Panc1 (cell line): ENCODE results near the gene TRIM16. TPM values are rescaled to one million over a fixed set of nuclear protein-coding genes. Genes with fewer than 3 reads are reported as not detected.

Experiments
- ATAC-seq: fragments of 200-7000 bp; cut with Tn5 transposase; 2 replicates; pipeline ENCODE4 v1.9.1; 2020; ENCODE audit warnings: mild to moderate bottlenecking, moderate library complexity
- BruUV-seq: library from RNA; stranded (reverse); fragments of 400-500 nt; replicated peaks from 2 replicates; lab custom pipeline; 2021; lab: Mats Ljungman, UMichigan
- CTCF ChIA-PET: fragments of 300-600 bp; sonication (Branson Sonifier 250); formaldehyde crosslinking; loops from one replicate; lab custom pipeline; 2022; ENCODE audit warnings: antibody characterized with exemption; lab: Charles Lee
- POLR2A ChIA-PET: fragments of 300-600 bp; sonication (Branson Sonifier 250); formaldehyde crosslinking; loops from one replicate; lab custom pipeline; 2022; ENCODE audit warnings: antibody characterized with exemption; lab: Charles Lee
- DNase-seq: peaks from one replicate; pipeline ENCODE4 v3.0.0-alpha.2; 2010; ENCODE audit warnings: low read depth, low spot score
- H3K27ac ChIP-seq: 2 replicates; pipeline ENCODE4 v1.5.1; 2011; ENCODE audit warnings: mild to moderate bottlenecking, low read length, inconsistent platforms
- H3K27me3 ChIP-seq: fragments of 200-500 bp; sonication (Bioruptor generic); 2 replicates; pipeline ENCODE4 v1.6.0; 2014; ENCODE audit warnings: low read length, inconsistent platforms; ENCODE audit not compliant: control insufficient read depth, insufficient read depth
- H3K36me3 ChIP-seq: fragments of 200-500 bp; sonication (Bioruptor generic); 2 replicates; pipeline ENCODE4 v1.5.1; 2014; ENCODE audit warnings: inconsistent platforms, mild to moderate bottlenecking, low read length, moderate library complexity; ENCODE audit not compliant: control insufficient read depth, insufficient read depth
- H3K4me1 ChIP-seq: 2 replicates; pipeline ENCODE4 v1.5.1; 2011; ENCODE audit warnings: inconsistent platforms, mild to moderate bottlenecking, low read length, moderate library complexity; ENCODE audit not compliant: control insufficient read depth, insufficient read depth
- H3K4me3 ChIP-seq, 2 experiments: 2 replicates each; pipeline ENCODE4 v1.5.1; 2011 to 2012; ENCODE audit warnings: low read depth in 2 of 2, low read length in 2 of 2, mild to moderate bottlenecking in 2 of 2, inconsistent platforms in 1 of 2, moderate library complexity in 1 of 2
- H3K9me3 ChIP-seq: fragments of 200-500 bp; sonication (Bioruptor generic); 2 replicates; pipeline ENCODE4 v1.5.1; 2014; ENCODE audit warnings: low read depth, mild to moderate bottlenecking, inconsistent platforms, low read length, moderate library complexity; ENCODE audit not compliant: control insufficient read depth, insufficient read depth
- POLR2AphosphoS5 ChIP-seq: IDR thresholded peaks from 2 replicates; pipeline ENCODE4 v1.6.1; 2012; ENCODE audit warnings: mild to moderate bottlenecking, low read depth, low read length, moderate library complexity
- SIN3A ChIP-seq: IDR thresholded peaks from 2 replicates; pipeline ENCODE4 v1.6.1; 2012; ENCODE audit warnings: low read depth, mild to moderate bottlenecking, low read length, moderate library complexity, borderline replicate concordance; ENCODE audit not compliant: insufficient read depth
- TCF7L2 ChIP-seq: IDR thresholded peaks from 2 replicates; pipeline ENCODE4 v1.6.1; 2011; ENCODE audit warnings: mild to moderate bottlenecking, low read depth, low read length, inconsistent platforms
- in situ Hi-C: cut with HindIII; loops from 2 replicates; pipeline ENCODE4 v1.10.0; 2016; ENCODE audit warnings: low sequenced_read_pairs, low pct_unique_long_range_greater_than_20kb
- intact Hi-C: fragments of 100-400 bp; cut with micrococcal nuclease; formaldehyde crosslinking; loops from one replicate; pipeline ENCODE4 v1.10.0; 2022; ENCODE audit not compliant: unreplicated experiment
- total RNA-seq: library from RNA; stranded (reverse); gene quantifications from one replicate; pipeline ENCODE4 v1.2.1, GENCODE V29; 2021; ENCODE audit not compliant: unreplicated experiment
- TF ChIP-seq, protein P1 (sequence below): fragments of 450-650 bp; IDR thresholded peaks from 2 replicates; pipeline ENCODE4 v1.5.1; 2017; ENCODE audit warnings: mild to moderate bottlenecking
- TF ChIP-seq, protein P2 (sequence below), 2 experiments: IDR thresholded peaks; 2 replicates each; pipeline ENCODE4 v1.6.1; 2011 to 2012; ENCODE audit warnings: low read depth in 2 of 2, control low read depth in 1 of 2, low read length in 1 of 2, mild to moderate bottlenecking in 1 of 2, moderate library complexity in 1 of 2; ENCODE audit not compliant: insufficient read depth in 1 of 2

TRIM16 gene
- total RNA-seq, 1 experiment from 2014 or later = 31.7 TPM

DNA sequence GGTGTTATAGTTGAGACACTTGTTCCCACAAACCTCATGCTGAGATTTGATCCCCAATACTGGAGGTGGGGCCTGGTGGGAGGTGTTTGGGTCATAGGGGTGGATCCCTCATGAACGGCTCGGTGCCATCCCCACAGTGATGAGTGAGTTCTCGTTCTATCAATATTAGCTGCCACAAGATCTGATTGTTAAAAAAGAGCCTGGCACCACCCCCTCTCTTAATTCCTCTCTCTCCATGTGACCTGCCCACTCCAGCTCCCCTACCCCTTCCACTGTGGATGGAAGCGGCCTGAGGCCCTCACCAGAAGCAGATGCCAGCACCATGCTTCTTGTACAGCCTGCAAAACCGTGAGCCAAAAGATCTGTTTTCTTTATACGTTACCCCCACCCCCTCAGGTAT is 31.2 kb downstream of the TRIM16 start:
- POLR2A ChIA-PET = interaction anchor here (0.6 kb wide), 1 partner anchor 216 kb away, joined by 3 read pairs; no protein-coding TSS in a partner anchor
- BruUV-seq = no TSS peak
- ATAC-seq (no peak), DNase-seq (no peak)
- Histone ChIP-seq H3K27me3 (no peaks in the 10 kb centered on the region), H3K4me1 (peaks cover 16% of the 10 kb centered on the region), H3K4me3 (no peak overlapping the region), H3K27ac (no peak overlapping the region), H3K36me3 (no peaks in the 10 kb centered on the region), H3K9me3 (no peaks in the 10 kb centered on the region)
- CTCF ChIA-PET = no interaction called here
- intact Hi-C loops (no loop called here), in situ Hi-C loops (no loop called here)
- TF ChIP-seq SIN3A (no peak), TCF7L2 (no peak), POLR2AphosphoS5 (no peak)
- TF ChIP-seq, protein P1, sequence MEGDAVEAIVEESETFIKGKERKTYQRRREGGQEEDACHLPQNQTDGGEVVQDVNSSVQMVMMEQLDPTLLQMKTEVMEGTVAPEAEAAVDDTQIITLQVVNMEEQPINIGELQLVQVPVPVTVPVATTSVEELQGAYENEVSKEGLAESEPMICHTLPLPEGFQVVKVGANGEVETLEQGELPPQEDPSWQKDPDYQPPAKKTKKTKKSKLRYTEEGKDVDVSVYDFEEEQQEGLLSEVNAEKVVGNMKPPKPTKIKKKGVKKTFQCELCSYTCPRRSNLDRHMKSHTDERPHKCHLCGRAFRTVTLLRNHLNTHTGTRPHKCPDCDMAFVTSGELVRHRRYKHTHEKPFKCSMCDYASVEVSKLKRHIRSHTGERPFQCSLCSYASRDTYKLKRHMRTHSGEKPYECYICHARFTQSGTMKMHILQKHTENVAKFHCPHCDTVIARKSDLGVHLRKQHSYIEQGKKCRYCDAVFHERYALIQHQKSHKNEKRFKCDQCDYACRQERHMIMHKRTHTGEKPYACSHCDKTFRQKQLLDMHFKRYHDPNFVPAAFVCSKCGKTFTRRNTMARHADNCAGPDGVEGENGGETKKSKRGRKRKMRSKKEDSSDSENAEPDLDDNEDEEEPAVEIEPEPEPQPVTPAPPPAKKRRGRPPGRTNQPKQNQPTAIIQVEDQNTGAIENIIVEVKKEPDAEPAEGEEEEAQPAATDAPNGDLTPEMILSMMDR = no peak
- TF ChIP-seq, protein P2, sequence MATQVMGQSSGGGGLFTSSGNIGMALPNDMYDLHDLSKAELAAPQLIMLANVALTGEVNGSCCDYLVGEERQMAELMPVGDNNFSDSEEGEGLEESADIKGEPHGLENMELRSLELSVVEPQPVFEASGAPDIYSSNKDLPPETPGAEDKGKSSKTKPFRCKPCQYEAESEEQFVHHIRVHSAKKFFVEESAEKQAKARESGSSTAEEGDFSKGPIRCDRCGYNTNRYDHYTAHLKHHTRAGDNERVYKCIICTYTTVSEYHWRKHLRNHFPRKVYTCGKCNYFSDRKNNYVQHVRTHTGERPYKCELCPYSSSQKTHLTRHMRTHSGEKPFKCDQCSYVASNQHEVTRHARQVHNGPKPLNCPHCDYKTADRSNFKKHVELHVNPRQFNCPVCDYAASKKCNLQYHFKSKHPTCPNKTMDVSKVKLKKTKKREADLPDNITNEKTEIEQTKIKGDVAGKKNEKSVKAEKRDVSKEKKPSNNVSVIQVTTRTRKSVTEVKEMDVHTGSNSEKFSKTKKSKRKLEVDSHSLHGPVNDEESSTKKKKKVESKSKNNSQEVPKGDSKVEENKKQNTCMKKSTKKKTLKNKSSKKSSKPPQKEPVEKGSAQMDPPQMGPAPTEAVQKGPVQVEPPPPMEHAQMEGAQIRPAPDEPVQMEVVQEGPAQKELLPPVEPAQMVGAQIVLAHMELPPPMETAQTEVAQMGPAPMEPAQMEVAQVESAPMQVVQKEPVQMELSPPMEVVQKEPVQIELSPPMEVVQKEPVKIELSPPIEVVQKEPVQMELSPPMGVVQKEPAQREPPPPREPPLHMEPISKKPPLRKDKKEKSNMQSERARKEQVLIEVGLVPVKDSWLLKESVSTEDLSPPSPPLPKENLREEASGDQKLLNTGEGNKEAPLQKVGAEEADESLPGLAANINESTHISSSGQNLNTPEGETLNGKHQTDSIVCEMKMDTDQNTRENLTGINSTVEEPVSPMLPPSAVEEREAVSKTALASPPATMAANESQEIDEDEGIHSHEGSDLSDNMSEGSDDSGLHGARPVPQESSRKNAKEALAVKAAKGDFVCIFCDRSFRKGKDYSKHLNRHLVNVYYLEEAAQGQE (IDR thresholded peaks at IDR 0.05; ENCODE audit: insufficient read depth in 1 of 2, low read depth in 2 of 2, low read length in 1 of 2) = no peak

DNA sequence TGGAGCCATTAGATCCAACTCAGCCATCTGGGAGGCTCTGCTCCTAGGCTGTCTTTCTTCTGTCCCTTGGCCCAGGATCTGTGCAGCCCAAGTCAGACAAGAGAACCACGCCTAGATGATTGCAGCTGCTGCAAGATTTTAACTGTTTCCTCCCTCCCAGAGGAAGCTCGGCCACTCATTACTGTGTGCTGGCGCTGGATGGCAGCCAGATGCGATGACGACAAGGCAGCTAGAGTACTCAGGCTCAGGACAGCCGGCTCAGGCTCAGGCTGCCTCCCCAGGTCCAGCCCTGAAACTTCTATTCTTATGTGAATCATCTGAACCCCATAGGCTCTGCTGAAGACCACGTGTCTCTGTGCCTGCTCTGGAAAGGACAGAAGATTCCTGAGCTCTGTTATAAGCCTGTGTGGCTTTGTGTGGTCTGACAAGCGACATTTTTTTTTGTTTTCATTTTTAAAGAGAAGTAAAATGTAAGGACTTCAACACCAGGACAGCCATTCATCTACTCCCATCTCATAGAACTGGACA is 32.5 kb downstream of the TRIM16 start:
- in situ Hi-C loops (no loop called here), intact Hi-C loops (no loop called here)
- ATAC-seq (peak; percentile 92), DNase-seq (peak; percentile 98)
- Histone ChIP-seq H3K4me3 (peak overlapping the region; percentile 57 to 71), H3K9me3 (no peaks in the 10 kb centered on the region), H3K27me3 (no peaks in the 10 kb centered on the region), H3K4me1 (peaks cover 16% of the 10 kb centered on the region), H3K36me3 (no peaks in the 10 kb centered on the region), H3K27ac (peak overlapping the region; percentile 85)
- 0 out of 2 replicates have a peak, but pooled peaks have one; percentile 34 for TF ChIP-seq SIN3A
- no peak for TF ChIP-seq TCF7L2
- peak; percentile 68; the same call in 1 of the 2 replicates for TF ChIP-seq POLR2AphosphoS5
- TF ChIP-seq, protein P1 = no peak
- TF ChIP-seq, protein P2 (IDR thresholded peaks at IDR 0.05; ENCODE audit: insufficient read depth in 1 of 2, low read depth in 2 of 2, low read length in 1 of 2) = no peak
- POLR2A ChIA-PET = interaction anchor here (0.7 kb wide), 1 partner anchor 620 kb away, joined by 3 read pairs; no protein-coding TSS in a partner anchor
- no TSS peak for BruUV-seq
- CTCF ChIA-PET = no interaction called here
